IMR-90 (cell line): ENCODE data around the gene ZNF613. TPM values are rescaled to one million over a fixed set of nuclear protein-coding genes. Genes with fewer than 3 reads are reported as not detected.

Source experiments
- ATAC-seq: fragments of 200-7000 bp; cut with Tn5 transposase; 2 replicates; pipeline ENCODE4 v1.9.1; 2020; ENCODE audit warnings: low read depth, mild to moderate bottlenecking, moderate library complexity
- BruUV-seq: library from RNA; stranded (reverse); fragments of 400-500 nt; replicated peaks from 2 replicates; lab custom pipeline; 2021; lab: Mats Ljungman, UMichigan
- CTCF ChIA-PET: fragments of 300-600 bp; formaldehyde crosslinking; extraction: SDS; loops from one replicate; lab custom pipeline; 2021; ENCODE audit warnings: antibody characterized with exemption; lab: Yijun Ruan, JAX
- POLR2A ChIA-PET: fragments of 300-600 bp; sonication (Branson Sonifier 250); formaldehyde crosslinking; loops from one replicate; lab custom pipeline; 2022; ENCODE audit warnings: antibody characterized with exemption; ENCODE audit not compliant: unreplicated experiment; lab: Charles Lee
- DNase-seq: peaks from one replicate; pipeline ENCODE4 v3.0.0; 2013
- H2AFZ ChIP-seq: replicated peaks from 2 replicates; pipeline ENCODE3; 2013; ENCODE audit warnings: low read length, mild to moderate bottlenecking; ENCODE audit not compliant: poor library complexity
- H2AK5ac ChIP-seq: 2 replicates; pipeline ENCODE4 v1.6.1; 2013; ENCODE audit warnings: low read depth, low read length, inconsistent platforms
- H2AK9ac ChIP-seq: replicated peaks from 2 replicates; pipeline ENCODE3; 2013; ENCODE audit warnings: mild to moderate bottlenecking, low read depth, low read length, moderate library complexity; ENCODE audit not compliant: poor library complexity
- H2BK120ac ChIP-seq: 2 replicates; pipeline ENCODE4 v1.6.1; 2013; ENCODE audit warnings: low read depth, low read length, inconsistent platforms
- H2BK15ac ChIP-seq: 3 replicates; pipeline ENCODE4 v1.6.1; 2013; ENCODE audit warnings: low read depth, low read length, inconsistent platforms
- H2BK20ac ChIP-seq: 2 replicates; pipeline ENCODE4 v1.6.1; 2013; ENCODE audit warnings: low read depth, mild to moderate bottlenecking, inconsistent platforms, low read length, moderate library complexity
- H2BK5ac ChIP-seq: 2 replicates; pipeline ENCODE4 v1.6.1; 2013; ENCODE audit warnings: mild to moderate bottlenecking, low read depth, low read length, inconsistent platforms; ENCODE audit not compliant: poor library complexity, severe bottlenecking
- H3K14ac ChIP-seq: replicated peaks from 2 replicates; pipeline ENCODE4 v1.6.1; 2013; ENCODE audit warnings: low read depth, low read length, inconsistent platforms
- H3K18ac ChIP-seq: 2 replicates; pipeline ENCODE4 v1.6.1; 2013; ENCODE audit warnings: low read depth, low read length, control low read depth
- H3K23ac ChIP-seq: 2 replicates; pipeline ENCODE4 v1.6.1; 2013; ENCODE audit warnings: low read depth, low read length, inconsistent platforms
- H3K27ac ChIP-seq: 2 replicates; pipeline ENCODE4 v1.5.1; 2013; ENCODE audit warnings: mild to moderate bottlenecking, control low read depth, low read length; ENCODE audit not compliant: insufficient read depth
- H3K27me3 ChIP-seq: 2 replicates; pipeline ENCODE4 v1.6.1; 2013; ENCODE audit warnings: low read length; ENCODE audit not compliant: control insufficient read depth, insufficient read depth
- H3K36me3 ChIP-seq: 2 replicates; pipeline ENCODE4 v1.6.1; 2013; ENCODE audit warnings: low read length, mixed read lengths; ENCODE audit not compliant: control insufficient read depth, insufficient read depth
- H3K4ac ChIP-seq: 2 replicates; pipeline ENCODE4 v1.6.1; 2013; ENCODE audit warnings: low read depth, low read length, inconsistent platforms
- H3K4me1 ChIP-seq: 2 replicates; pipeline ENCODE4 v1.6.1; 2013; ENCODE audit warnings: low read length, mixed read lengths; ENCODE audit not compliant: control insufficient read depth, insufficient read depth
- H3K4me2 ChIP-seq: 2 replicates; pipeline ENCODE4 v1.6.1; 2013; ENCODE audit warnings: low read depth, mild to moderate bottlenecking, control low read depth, low read length, moderate library complexity
- H3K4me3 ChIP-seq: 2 replicates; pipeline ENCODE4 v1.5.1; 2013; ENCODE audit warnings: low read depth, mild to moderate bottlenecking, control low read depth, low read length, moderate library complexity; ENCODE audit not compliant: insufficient read depth
- H3K56ac ChIP-seq: 2 replicates; pipeline ENCODE4 v1.6.1; 2013; ENCODE audit warnings: low read length, inconsistent platforms; ENCODE audit not compliant: insufficient read depth; ENCODE audit errors: extremely low read depth
- H3K79me1 ChIP-seq, 2 experiments: 2 replicates each; pipeline ENCODE4 v1.6.1; 2013; ENCODE audit warnings: low read length in 2 of 2, inconsistent platforms in 1 of 2, low read depth in 1 of 2
- H3K9ac ChIP-seq: 2 replicates; pipeline ENCODE4 v1.6.1; 2013; ENCODE audit warnings: low read depth, low read length, control low read depth
- H3K9me1 ChIP-seq: 2 replicates; pipeline ENCODE4 v1.6.1; 2013; ENCODE audit warnings: low read length, inconsistent platforms; ENCODE audit not compliant: insufficient read depth
- H3K9me3 ChIP-seq: 2 replicates; pipeline ENCODE4 v1.6.1; 2013; ENCODE audit warnings: low read length; ENCODE audit not compliant: control insufficient read depth, insufficient read depth
- H4K20me1 ChIP-seq: 2 replicates; pipeline ENCODE4 v1.6.1; 2013; ENCODE audit warnings: low read length, inconsistent platforms; ENCODE audit not compliant: insufficient read depth
- H4K5ac ChIP-seq: 2 replicates; pipeline ENCODE4 v1.6.1; 2013; ENCODE audit warnings: mild to moderate bottlenecking, low read depth, low read length, control low read depth
- H4K8ac ChIP-seq, 2 experiments: 2 replicates each; pipeline ENCODE4 v1.6.1; 2013; ENCODE audit warnings: low read depth in 2 of 2, low read length in 2 of 2, control low read depth in 1 of 2, inconsistent platforms in 1 of 2
- H4K91ac ChIP-seq: 2 replicates; pipeline ENCODE4 v1.6.1; 2013; ENCODE audit warnings: low read depth, low read length, inconsistent platforms; ENCODE audit not compliant: insufficient read depth
- CEBPB ChIP-seq: IDR thresholded peaks from 2 replicates; pipeline ENCODE4 v1.6.1; 2012; ENCODE audit warnings: low read depth, low read length, improper control_type of control experiment
- CTCF ChIP-seq: conservative IDR thresholded peaks from 2 replicates; pipeline ENCODE4 v1.5.1; 2012; ENCODE audit warnings: mild to moderate bottlenecking, low read depth, low read length, improper control_type of control experiment
- ELK1 ChIP-seq: fragments of 150-350 bp; IDR thresholded peaks from 2 replicates; pipeline ENCODE4 v1.6.1; 2016; ENCODE audit warnings: low read depth, mild to moderate bottlenecking, low read length, moderate library complexity, borderline replicate concordance
- MAZ ChIP-seq: IDR thresholded peaks from 2 replicates; pipeline ENCODE4 v1.6.1; 2012; ENCODE audit warnings: low read depth, mild to moderate bottlenecking, low read length, improper control_type of control experiment, moderate library complexity, borderline replicate concordance
- RCOR1 ChIP-seq: IDR thresholded peaks from 2 replicates; pipeline ENCODE4 v1.6.1; 2012; ENCODE audit warnings: mild to moderate bottlenecking, low read length, improper control_type of control experiment; ENCODE audit not compliant: insufficient replicate concordance
- RFX5 ChIP-seq: IDR thresholded peaks from 2 replicates; pipeline ENCODE4 v1.8.0; 2012; ENCODE audit warnings: low read depth, mild to moderate bottlenecking, low read length, moderate library complexity
- SMC3 ChIP-seq: fragments of 150-350 bp; IDR thresholded peaks from 2 replicates; pipeline ENCODE4 v1.6.1; 2016; ENCODE audit warnings: low read depth, mild to moderate bottlenecking, antibody characterized with exemption, low read length, moderate library complexity
- USF2 ChIP-seq: fragments of 150-350 bp; IDR thresholded peaks from 2 replicates; pipeline ENCODE4 v1.6.1; 2017; ENCODE audit warnings: mild to moderate bottlenecking, antibody characterized with exemption, low read length, low read depth
- WGBS, 2 experiments: methylation state at CpG; one replicate each; pipeline versions ENCODE4 v1.1.5 to v1.1.7; 2013; ENCODE audit warnings: missing lambda C conversion rate in 2 of 2; ENCODE audit not compliant: insufficient read length in 1 of 2; ENCODE audit errors: extremely low coverage in 2 of 2; 5-methylcytosine and 5-hydroxymethylcytosine counted together
- dilution Hi-C: fragments of 300-500 bp; cut with HindIII; formaldehyde crosslinking; loops from one replicate; pipeline ENCODE4 v1.14.3; 2018; ENCODE audit warnings: low sequenced_read_pairs; ENCODE audit not compliant: unreplicated experiment
- in situ Hi-C: fragments of 300-500 bp; cut with MboI; formaldehyde crosslinking; loops from 3 replicates; pipeline ENCODE4 v1.14.3; 2019; ENCODE audit warnings: low sequenced_read_pairs, inconsistent platforms, mixed read lengths
- intact Hi-C: fragments of 100-400 bp; cut with micrococcal nuclease; formaldehyde crosslinking; loops from 2 replicates; pipeline ENCODE4 v1.10.0; 2022
- polyA plus RNA-seq, 3 experiments: library from polyadenylated mRNA; depleted of rRNA; stranded (reverse); fragments of >200 nt; gene quantifications; 2 replicates each; pipeline ENCODE4 v1.2.3, GENCODE V29; 2012; ENCODE audit warnings: low replicate concordance in 1 of 3
- total RNA-seq: library from RNA; depleted of rRNA; stranded (reverse); fragments of >200 nt; gene quantifications from 2 replicates; pipeline ENCODE4 v1.2.3, GENCODE V29; 2012

Gene ZNF613
- total and polyA plus RNA-seq, 2 of the 4 experiments (the other 2 are of a cell fraction): 3.3 to 10.4 TPM

DNA sequence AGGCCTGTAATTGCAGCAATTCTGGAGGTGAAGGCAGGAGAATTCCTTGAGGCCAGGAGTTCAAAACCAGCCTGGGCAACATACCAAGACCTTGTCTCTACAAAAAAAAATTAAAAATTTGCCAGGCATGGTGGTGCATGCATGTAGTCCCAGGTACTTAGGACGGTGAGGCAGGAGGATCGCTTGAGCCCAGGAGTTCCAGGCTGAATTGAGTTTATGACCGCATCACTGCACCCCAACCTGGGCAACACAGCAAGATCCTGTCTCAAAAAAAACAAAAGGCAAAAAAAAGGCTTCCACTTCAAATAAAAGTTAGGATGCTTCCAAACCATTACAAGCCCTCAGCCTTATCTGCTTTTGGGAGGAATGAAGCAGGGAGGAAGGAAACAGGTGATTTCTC is 44.8 kb upstream of the ZNF613 start:
- Histone ChIP-seq H3K4me1 (no peaks in the 10 kb centered on the region), H4K20me1 (no peaks in the 10 kb centered on the region), H3K27me3 (no peaks in the 10 kb centered on the region), H4K8ac (no peak overlapping the region), H2AK5ac (no peak overlapping the region), H2BK20ac (no peak overlapping the region), H2AK9ac (no peak overlapping the region), H3K56ac (no peak overlapping the region), H3K4me2 (no peak overlapping the region), H3K23ac (no peak overlapping the region), H3K4ac (no peak overlapping the region), H3K14ac (no peak overlapping the region), H3K9me3 (0 out of 2 replicates have a peak, but pooled peaks cover 4% of the 10 kb centered on the region), H3K9me1 (no peaks in the 10 kb centered on the region), H2AFZ (no peak overlapping the region), H4K91ac (no peak overlapping the region), H3K9ac (no peak overlapping the region), H2BK120ac (no peak overlapping the region), H3K27ac (no peak overlapping the region), H2BK15ac (no peak overlapping the region), H2BK5ac (no peak overlapping the region), H4K5ac (no peak overlapping the region), H3K79me1 (peaks cover 0 to 5% of the 10 kb centered on the region in 2 experiments; a peak in 1 of 4 replicates), H3K18ac (no peak overlapping the region), H3K4me3 (no peak overlapping the region), H3K36me3 (peaks cover 4% of the 10 kb centered on the region; the same call in 1 of the 2 replicates)
- ATAC-seq (no peak), DNase-seq (no peak)
- ChIA-PET POLR2A (no interaction called here), CTCF (no interaction called here)
- in situ Hi-C loops (no loop called here), intact Hi-C loops (no loop called here), dilution Hi-C loops (no loop called here)
- no TSS peak for BruUV-seq
- WGBS, 2 experiments: no CpG with 5 or more reads among the region's 3 CpGs
- no peak for TF ChIP-seq ELK1
- no peak for TF ChIP-seq CTCF
- no peak for TF ChIP-seq CEBPB
- no peak for TF ChIP-seq USF2
- no peak for TF ChIP-seq RFX5
- TF ChIP-seq RCOR1: no peak
- TF ChIP-seq MAZ: no peak
- no peak for TF ChIP-seq SMC3
